Stimulated activated memory B cell treated with anti-CD40 and anti-IgM and Interleukin-4, amounts not matched to agents 10 μg/mL and 1 μg/mL and 100 μg/mL, for 72 hours (primary cell): Measurements from ENCODE around the gene NXPE1.

Source experiments
- ATAC-seq: fragments of 150-1000 bp; cut with Tn5 transposase; 2 replicates; pipeline ENCODE4 v1.10.0; 2021
- H3K27ac Mint-ChIP-seq: one replicate; pipeline ENCODE4 v1.8.0; 2022; ENCODE audit warnings: mild to moderate bottlenecking, mixed read lengths
- H3K27me3 Mint-ChIP-seq: one replicate; pipeline ENCODE4 v1.8.0; 2022; ENCODE audit warnings: mixed read lengths
- H3K36me3 Mint-ChIP-seq: one replicate; pipeline ENCODE4 v1.8.0; 2022; ENCODE audit warnings: mixed read lengths
- H3K4me1 Mint-ChIP-seq: one replicate; pipeline ENCODE4 v1.8.0; 2022; ENCODE audit warnings: mixed read lengths
- H3K4me3 Mint-ChIP-seq: one replicate; pipeline ENCODE4 v1.8.0; 2022; ENCODE audit warnings: mild to moderate bottlenecking, moderate library complexity, mixed read lengths
- H3K9me3 Mint-ChIP-seq: one replicate; pipeline ENCODE4 v1.8.0; 2022; ENCODE audit warnings: mixed read lengths

The NXPE1 gene

GRCh38 chr11:114587398-114587953 lies 27.8 kb upstream of the NXPE1 start:
- Mint-ChIP-seq H3K4me1 (no peaks in the 10 kb centered on the region), H3K27ac (no peak overlapping the region), H3K9me3 (peaks cover 24% of the 10 kb centered on the region), H3K4me3 (no peak overlapping the region), H3K36me3 (no peaks in the 10 kb centered on the region), H3K27me3 (peaks cover 10% of the 10 kb centered on the region)
- no peak for ATAC-seq

GRCh38 chr11:114586797-114587196 lies 27.1 kb upstream of the NXPE1 start:
- H3K27me3 Mint-ChIP-seq, result peaks cover 3% of the 10 kb centered on the region
- H3K9me3 Mint-ChIP-seq, result peaks cover 24% of the 10 kb centered on the region
- H3K36me3 Mint-ChIP-seq, result no peaks in the 10 kb centered on the region
- H3K4me3 Mint-ChIP-seq, result no peak overlapping the region
- no peaks in the 10 kb centered on the region for H3K4me1 Mint-ChIP-seq
- no peak overlapping the region for H3K27ac Mint-ChIP-seq
- ATAC-seq, result no peak

GRCh38 chr11:114571712-114572111 lies 12.0 kb upstream of the NXPE1 start:
- no peaks in the 10 kb centered on the region for H3K36me3 Mint-ChIP-seq
- H3K4me3 Mint-ChIP-seq, result no peak overlapping the region
- H3K4me1 Mint-ChIP-seq, result no peaks in the 10 kb centered on the region
- peaks cover 10% of the 10 kb centered on the region for H3K27me3 Mint-ChIP-seq
- H3K9me3 Mint-ChIP-seq, result peaks cover 7% of the 10 kb centered on the region
- ATAC-seq, result no peak
- no peak overlapping the region for H3K27ac Mint-ChIP-seq

- Mint-ChIP-seq H3K9me3 (no peaks in the 10 kb centered on the region), H3K4me1 (no peaks in the 10 kb centered on the region), H3K27me3 (peaks cover 10% of the 10 kb centered on the region), H3K36me3 (no peaks in the 10 kb centered on the region), H3K27ac (no peak overlapping the region), H3K4me3 (no peak overlapping the region)
- ATAC-seq, result no peak
These were observed 10.1 kb upstream of the NXPE1 start for GRCh38 chr11:114569801-114570200.

- Mint-ChIP-seq H3K4me3 (no peak overlapping the region), H3K4me1 (no peaks in the 10 kb centered on the region), H3K36me3 (no peaks in the 10 kb centered on the region), H3K27ac (no peak overlapping the region), H3K9me3 (peaks cover 4% of the 10 kb centered on the region), H3K27me3 (peaks cover 27% of the 10 kb centered on the region)
- ATAC-seq, result no peak
These were observed 6.6 kb upstream of the NXPE1 start for GRCh38 chr11:114566276-114566675.

- no peaks in the 10 kb centered on the region for H3K4me1 Mint-ChIP-seq
These were observed 5.2 kb upstream of the NXPE1 start for GRCh38 chr11:114564831-114565230.

GRCh38 chr11:114563077-114563476 lies 3.4 kb upstream of the NXPE1 start:
- no peak overlapping the region for H3K4me3 Mint-ChIP-seq
- H3K36me3 Mint-ChIP-seq, result no peaks in the 10 kb centered on the region
- ATAC-seq, result no peak
- no peak overlapping the region for H3K27ac Mint-ChIP-seq
- peaks cover 25% of the 10 kb centered on the region for H3K27me3 Mint-ChIP-seq
- no peaks in the 10 kb centered on the region for H3K4me1 Mint-ChIP-seq
- peaks cover 4% of the 10 kb centered on the region for H3K9me3 Mint-ChIP-seq

More at GRCh38 chr11:114564831-114565230, 5.2 kb upstream of the NXPE1 start:
- Mint-ChIP-seq H3K4me3 (no peak overlapping the region), H3K27me3 (peaks cover 27% of the 10 kb centered on the region), H3K27ac (no peak overlapping the region), H3K9me3 (peaks cover 4% of the 10 kb centered on the region), H3K36me3 (no peaks in the 10 kb centered on the region)
- ATAC-seq, result no peak

GRCh38 chr11:114562166-114562916 lies 2.7 kb upstream of the NXPE1 start:
- peaks cover 18% of the 10 kb centered on the region for H3K27me3 Mint-ChIP-seq
- no peaks in the 10 kb centered on the region for H3K36me3 Mint-ChIP-seq
- H3K4me3 Mint-ChIP-seq, result no peak overlapping the region
- ATAC-seq, result no peak
- peaks cover 4% of the 10 kb centered on the region for H3K9me3 Mint-ChIP-seq
- H3K27ac Mint-ChIP-seq, result no peak overlapping the region
- H3K4me1 Mint-ChIP-seq, result no peaks in the 10 kb centered on the region

GRCh38 chr11:114556135-114556534 lies 3.5 kb downstream of the NXPE1 start:
- ATAC-seq, result no peak
- Mint-ChIP-seq H3K4me3 (no peak overlapping the region), H3K27ac (no peak overlapping the region), H3K27me3 (no peaks in the 10 kb centered on the region), H3K4me1 (no peaks in the 10 kb centered on the region), H3K9me3 (no peaks in the 10 kb centered on the region), H3K36me3 (no peaks in the 10 kb centered on the region)

- ATAC-seq, result no peak
- Mint-ChIP-seq H3K9me3 (no peaks in the 10 kb centered on the region), H3K4me1 (no peaks in the 10 kb centered on the region), H3K27me3 (peaks cover 3% of the 10 kb centered on the region), H3K4me3 (no peak overlapping the region), H3K27ac (no peak overlapping the region), H3K36me3 (no peaks in the 10 kb centered on the region)
These were observed 6.0 kb downstream of the NXPE1 start for GRCh38 chr11:114553642-114554041.

GRCh38 chr11:114551060-114551459 lies 8.6 kb downstream of the NXPE1 start:
- Mint-ChIP-seq H3K27me3 (peaks cover 9% of the 10 kb centered on the region), H3K27ac (no peak overlapping the region), H3K9me3 (no peaks in the 10 kb centered on the region), H3K4me3 (no peak overlapping the region), H3K4me1 (no peaks in the 10 kb centered on the region), H3K36me3 (no peaks in the 10 kb centered on the region)
- ATAC-seq, result no peak

GRCh38 chr11:114525682-114526081 lies 34.0 kb downstream of the NXPE1 start:
- no peak for ATAC-seq
- peaks cover 9% of the 10 kb centered on the region for H3K27me3 Mint-ChIP-seq
- no peaks in the 10 kb centered on the region for H3K4me1 Mint-ChIP-seq
- no peak overlapping the region for H3K27ac Mint-ChIP-seq
- no peak overlapping the region for H3K4me3 Mint-ChIP-seq
- no peaks in the 10 kb centered on the region for H3K36me3 Mint-ChIP-seq
- H3K9me3 Mint-ChIP-seq, result peaks cover 10% of the 10 kb centered on the region

- Mint-ChIP-seq H3K27me3 (peaks cover 19% of the 10 kb centered on the region), H3K4me1 (no peaks in the 10 kb centered on the region), H3K27ac (no peak overlapping the region), H3K9me3 (peaks cover 10% of the 10 kb centered on the region), H3K36me3 (no peaks in the 10 kb centered on the region), H3K4me3 (no peak overlapping the region)
- ATAC-seq, result no peak
These were observed 35.6 kb downstream of the NXPE1 start for GRCh38 chr11:114524122-114524521.

- H3K36me3 Mint-ChIP-seq, result no peaks in the 10 kb centered on the region
These were observed 36.9 kb downstream of the NXPE1 start for GRCh38 chr11:114522818-114523217.

GRCh38 chr11:114511538-114511937 lies 48.1 kb downstream of the NXPE1 start:
- no peaks in the 10 kb centered on the region for H3K36me3 Mint-ChIP-seq
- no peaks in the 10 kb centered on the region for H3K4me1 Mint-ChIP-seq
- H3K27me3 Mint-ChIP-seq, result peaks cover 16% of the 10 kb centered on the region
- no peak overlapping the region for H3K4me3 Mint-ChIP-seq
- H3K9me3 Mint-ChIP-seq, result peaks cover 2% of the 10 kb centered on the region
- H3K27ac Mint-ChIP-seq, result no peak overlapping the region
- ATAC-seq, result peak; percentile 47

More at GRCh38 chr11:114522818-114523217, 36.9 kb downstream of the NXPE1 start:
- Mint-ChIP-seq H3K9me3 (peaks cover 10% of the 10 kb centered on the region), H3K4me1 (no peaks in the 10 kb centered on the region), H3K4me3 (no peak overlapping the region), H3K27me3 (peaks cover 19% of the 10 kb centered on the region), H3K27ac (no peak overlapping the region)
- ATAC-seq, result no peak

- Mint-ChIP-seq H3K36me3 (no peaks in the 10 kb centered on the region), H3K4me1 (no peaks in the 10 kb centered on the region), H3K4me3 (no peak overlapping the region), H3K27me3 (peaks cover 20% of the 10 kb centered on the region), H3K9me3 (peaks cover 6% of the 10 kb centered on the region), H3K27ac (no peak overlapping the region)
- peak; percentile 27 for ATAC-seq
These were observed 48.6 kb downstream of the NXPE1 start for GRCh38 chr11:114511079-114511478.
